CD4-positive, alpha-beta T cell treated with Interleukin-10 for 1 hour (primary cell): ENCODE measurements around the gene MIA2.
"Not testable (repeated sequence)": the region's sequence is repeated elsewhere in the genome, so short reads cannot be mapped to it uniquely, and the experiment has no call there.

Experiments used
- DNase-seq: peaks from one replicate; pipeline ENCODE4 v3.0.0-alpha.2; 2020

MIA2 gene

GRCh38 chr14:39230416-39231035, 3.2 kb upstream of the MIA2 start:
- DNase-seq, result no peak

GRCh38 chr14:39231751-39232553, 1.8 kb upstream of the MIA2 start:
- DNase-seq, result peak; percentile 69

DNA sequence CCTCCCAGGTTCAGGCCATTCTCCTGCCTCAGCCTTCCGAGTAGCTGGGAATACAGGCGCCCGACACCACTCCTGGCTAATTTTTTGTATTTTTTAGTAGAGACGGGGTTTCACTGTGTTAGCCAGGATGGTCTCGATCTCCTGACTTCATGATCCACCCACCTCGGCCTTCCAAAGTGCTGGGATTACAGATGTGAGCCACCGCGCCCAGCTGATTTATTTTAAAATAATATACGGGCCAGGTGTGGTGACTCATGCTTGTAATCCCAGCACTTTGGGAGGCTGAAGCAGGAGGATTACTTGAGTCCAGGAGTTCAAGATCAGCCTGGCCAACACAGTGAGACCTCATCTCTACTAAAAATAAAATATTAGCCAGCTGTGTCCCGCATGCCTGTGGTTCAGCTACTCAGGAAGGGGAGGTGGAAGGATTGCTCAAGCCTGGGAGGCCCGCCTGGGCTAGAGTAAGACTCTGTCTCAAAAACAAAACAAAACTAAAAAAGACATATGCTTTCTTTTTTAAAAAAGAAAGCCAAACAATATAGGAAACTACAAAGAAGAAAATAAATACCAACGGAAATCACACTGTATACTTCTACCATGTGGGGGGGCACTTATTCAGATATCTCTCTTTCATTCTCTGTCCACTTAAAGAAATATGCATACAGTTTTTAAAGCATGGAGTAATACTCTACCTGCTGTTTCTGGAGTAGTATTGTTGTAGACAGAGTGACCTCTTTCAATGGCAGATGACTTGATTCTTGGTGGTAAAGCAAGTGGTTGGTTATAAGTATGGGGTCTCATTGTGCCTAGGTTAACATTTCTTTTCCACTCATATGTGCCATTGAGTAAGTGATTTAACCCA, 930 bp upstream of the MIA2 start:
- peak; percentile 30 for DNase-seq

- DNase-seq, result not testable (repeated sequence)
Observed at GRCh38 chr14:39234986-39235385, 1.3 kb downstream of the MIA2 start.

DNA sequence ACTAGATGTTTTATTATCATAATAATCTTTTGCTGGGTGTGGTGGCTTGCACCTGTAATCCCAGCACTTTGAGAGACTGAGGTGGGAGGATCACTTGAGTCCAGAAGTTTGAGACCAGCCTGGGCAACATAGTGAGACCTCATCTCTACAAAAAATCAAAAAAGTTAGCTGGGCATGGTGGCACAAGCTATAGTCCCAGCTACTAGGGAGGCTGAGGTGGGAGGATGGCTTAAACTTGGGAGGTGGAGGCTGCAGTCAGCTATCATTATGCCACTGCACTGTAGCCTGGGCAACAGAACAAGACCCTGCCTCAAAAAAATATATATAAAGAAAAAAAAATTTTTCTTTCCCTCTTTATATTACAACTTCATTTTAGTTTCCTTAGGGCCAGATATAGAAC, 1.8 kb downstream of the MIA2 start:
- DNase-seq, result not testable (repeated sequence)

DNA sequence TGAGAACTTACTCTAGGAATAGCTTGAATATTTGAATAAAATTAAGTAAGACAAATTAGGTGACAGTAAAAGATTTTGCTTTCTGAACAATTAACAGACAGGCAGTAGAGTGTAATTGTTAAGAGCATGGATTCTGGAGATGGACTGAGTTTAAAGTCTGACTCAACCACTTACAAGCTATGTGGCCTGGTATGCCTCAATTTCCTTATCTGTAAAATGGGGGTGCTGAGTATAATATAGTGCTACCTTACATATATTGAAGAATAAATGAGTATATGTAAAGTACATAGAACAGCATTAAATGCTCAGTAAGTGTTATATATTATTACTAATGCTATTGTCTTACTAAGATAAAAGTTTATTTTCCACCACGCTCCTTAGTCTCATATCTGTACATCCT, 7.1 kb downstream of the MIA2 start:
- no peak for DNase-seq

DNA sequence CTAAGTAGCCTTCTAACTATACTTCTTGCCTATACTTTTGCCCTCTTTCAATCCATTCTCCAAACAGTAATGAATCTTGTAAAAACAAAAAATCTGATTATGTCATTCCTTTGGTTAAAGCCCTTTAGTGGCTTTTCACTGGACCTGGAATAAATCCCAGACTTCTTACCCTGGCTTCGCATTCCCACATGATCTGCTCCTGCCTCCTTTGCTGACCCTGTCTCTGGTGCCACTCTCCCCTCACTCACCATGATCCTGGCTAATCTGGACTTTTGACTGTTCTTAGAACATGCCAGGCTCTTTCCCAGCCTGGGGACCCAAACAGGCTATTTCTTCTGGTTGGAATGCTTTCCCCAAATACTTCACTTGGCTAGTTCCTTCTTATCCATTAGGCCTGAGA, 7.9 kb downstream of the MIA2 start:
- no peak for DNase-seq

DNA sequence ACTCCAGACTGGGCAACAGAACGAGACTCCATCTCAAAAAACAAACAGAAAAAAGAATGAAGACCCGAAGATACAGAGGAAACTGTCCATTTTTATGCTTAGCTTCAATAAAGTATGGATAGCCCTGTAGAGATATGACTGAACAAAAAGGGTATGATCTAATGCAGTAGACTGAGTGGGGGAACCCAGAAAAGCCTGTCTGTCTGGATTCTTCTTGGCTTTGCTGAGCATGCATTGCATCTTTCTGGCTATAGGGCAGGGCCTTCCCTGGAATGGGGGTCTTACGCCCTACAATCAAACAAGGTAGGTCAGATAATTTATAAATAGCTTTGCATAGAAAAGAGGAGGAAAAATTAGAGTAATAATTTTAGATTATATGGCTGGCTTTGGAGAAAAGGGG, 10.1 kb downstream of the MIA2 start:
- DNase-seq, result no peak

DNA sequence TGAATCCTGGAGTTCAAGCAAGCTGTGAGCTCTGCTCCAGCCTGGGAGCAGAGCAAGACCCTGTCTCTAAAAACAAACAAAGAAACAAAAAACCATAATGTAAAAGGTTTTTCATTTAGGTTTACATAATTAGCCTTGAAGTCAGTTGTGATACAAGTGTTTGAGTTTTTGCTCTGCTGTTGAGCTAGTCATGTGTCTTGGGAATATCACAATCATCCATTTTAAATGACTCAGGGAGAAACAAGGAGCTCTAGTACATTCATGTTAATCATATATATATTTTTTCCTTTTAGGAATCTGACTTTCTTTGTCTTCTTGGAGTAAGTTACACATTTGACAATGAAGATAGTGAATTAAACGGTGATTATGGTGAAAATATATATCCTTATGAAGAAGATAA, 12.9 kb downstream of the MIA2 start:
- DNase-seq, result no peak

- no peak for DNase-seq
Observed at GRCh38 chr14:39247256-39247655, 13.5 kb downstream of the MIA2 start.

DNA sequence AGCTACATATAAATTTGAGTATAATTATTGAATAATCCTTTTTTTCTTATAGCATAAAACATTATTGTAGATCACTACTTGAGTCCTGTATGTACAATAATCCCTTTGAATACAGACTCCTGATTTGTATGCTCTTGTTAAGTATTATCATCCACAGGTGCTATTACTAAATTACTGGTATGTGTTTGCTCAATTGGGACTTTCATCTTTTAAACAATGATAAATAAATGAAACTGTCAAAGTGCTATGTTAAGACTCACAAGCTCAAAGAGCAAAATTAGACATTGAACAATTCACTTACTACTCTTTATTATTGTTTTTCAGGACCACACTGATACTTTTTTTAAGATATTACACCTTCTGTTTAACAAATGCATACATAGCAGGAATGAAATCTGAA, 17.8 kb downstream of the MIA2 start:
- DNase-seq, result no peak

- not testable (repeated sequence) for DNase-seq
Observed at GRCh38 chr14:39257388-39257787, 23.7 kb downstream of the MIA2 start.

- DNase-seq, result no peak
Observed at GRCh38 chr14:39258782-39259545, 25.2 kb downstream of the MIA2 start.

- DNase-seq, result not testable (repeated sequence)
Observed at GRCh38 chr14:39260161-39260560, 26.4 kb downstream of the MIA2 start.

GRCh38 chr14:39262214-39262613, 28.5 kb downstream of the MIA2 start:
- not testable (repeated sequence) for DNase-seq

DNA sequence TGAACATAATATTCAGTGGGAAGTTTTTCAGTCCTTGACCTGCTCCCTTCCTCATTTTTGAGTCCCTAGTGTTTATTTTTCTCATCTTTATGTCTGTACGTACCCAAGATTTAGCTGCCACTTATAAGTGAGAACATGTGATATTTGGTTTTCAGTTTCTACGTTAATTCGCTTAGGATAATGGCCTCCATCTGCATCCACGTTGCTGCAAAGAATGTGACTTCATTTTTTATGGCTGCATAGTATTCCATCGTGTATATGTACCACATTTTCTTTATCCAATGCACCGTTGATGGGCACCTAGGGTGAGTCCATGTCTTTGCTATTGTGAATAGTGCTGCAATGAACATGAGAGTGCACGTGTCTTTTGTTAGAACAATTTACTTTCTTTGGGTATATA, 30.3 kb downstream of the MIA2 start:
- no peak for DNase-seq

- no peak for DNase-seq
Observed at GRCh38 chr14:39264558-39264957, 30.8 kb downstream of the MIA2 start.

GRCh38 chr14:39265033-39265432, 31.3 kb downstream of the MIA2 start:
- no peak for DNase-seq

DNA sequence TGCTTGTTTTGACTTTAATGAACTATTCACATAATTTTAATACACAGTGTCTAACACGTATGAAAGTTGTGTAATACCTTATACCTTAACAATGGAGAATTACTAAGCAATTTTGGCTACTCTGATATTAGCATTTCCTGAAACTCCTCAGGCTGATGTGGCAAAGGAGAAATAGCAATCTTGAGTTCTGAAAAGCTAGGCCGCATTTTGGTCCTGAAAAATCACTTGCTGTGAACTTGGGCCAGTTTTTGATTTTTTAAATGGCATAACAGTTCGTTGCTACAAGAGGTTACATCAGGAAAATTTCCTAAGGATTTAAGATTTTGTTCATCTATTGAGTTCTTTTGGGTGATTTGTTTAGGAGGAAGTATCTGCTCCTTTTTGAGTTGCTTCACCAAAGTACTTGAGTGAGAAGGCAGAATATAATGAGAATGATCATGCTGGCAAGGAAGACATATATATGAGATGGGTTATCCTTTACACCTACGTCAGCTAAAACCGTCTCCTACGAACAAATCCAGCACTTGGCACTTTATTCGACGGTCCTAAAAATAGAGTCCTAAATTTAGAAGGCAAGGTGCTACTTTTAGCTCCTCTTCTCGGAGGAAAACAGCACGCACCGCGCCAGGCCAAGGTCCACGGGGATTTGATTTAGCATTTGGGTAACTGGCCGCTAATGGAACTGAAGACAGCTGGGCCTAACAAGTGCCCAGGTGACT, 32.2 kb downstream of the MIA2 start:
- no peak for DNase-seq

GRCh38 chr14:39266525-39266870, 32.8 kb downstream of the MIA2 start:
- DNase-seq, result no peak

GRCh38 chr14:39266871-39267607, 33.3 kb downstream of the MIA2 start:
- DNase-seq, result peak; percentile 84

DNA sequence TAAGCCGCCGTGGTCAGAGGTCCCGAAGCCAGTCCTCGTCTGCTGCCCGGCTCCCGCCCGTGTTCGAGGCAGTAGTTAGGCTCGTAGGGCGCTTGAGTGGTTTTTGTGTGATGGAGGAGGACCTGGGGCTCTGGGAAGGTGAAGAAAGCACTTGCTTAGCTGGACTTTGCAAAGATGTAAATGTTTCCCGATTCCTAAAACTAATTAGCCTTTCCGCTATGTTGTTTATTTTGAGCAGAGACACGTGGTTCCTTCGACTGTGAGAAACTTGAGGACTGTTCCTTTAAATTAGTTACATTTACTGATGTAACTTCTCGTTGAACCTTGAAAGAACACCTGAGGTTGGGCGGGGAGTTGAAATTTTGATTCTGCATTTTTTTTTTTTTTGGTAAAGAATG, 33.9 kb downstream of the MIA2 start:
- peak; percentile 45 for DNase-seq
